HG03135 (cell line): ENCODE results near the gene NUMA1.

ENCODE experiments used
- ATAC-seq: cut with Tn5 transposase; IDR thresholded peaks from one replicate; pipeline ENCODE4 v1.9.1; 2021; ENCODE audit warnings: mild to moderate bottlenecking, moderate library complexity; ENCODE audit not compliant: unreplicated experiment

Gene NUMA1

DNA sequence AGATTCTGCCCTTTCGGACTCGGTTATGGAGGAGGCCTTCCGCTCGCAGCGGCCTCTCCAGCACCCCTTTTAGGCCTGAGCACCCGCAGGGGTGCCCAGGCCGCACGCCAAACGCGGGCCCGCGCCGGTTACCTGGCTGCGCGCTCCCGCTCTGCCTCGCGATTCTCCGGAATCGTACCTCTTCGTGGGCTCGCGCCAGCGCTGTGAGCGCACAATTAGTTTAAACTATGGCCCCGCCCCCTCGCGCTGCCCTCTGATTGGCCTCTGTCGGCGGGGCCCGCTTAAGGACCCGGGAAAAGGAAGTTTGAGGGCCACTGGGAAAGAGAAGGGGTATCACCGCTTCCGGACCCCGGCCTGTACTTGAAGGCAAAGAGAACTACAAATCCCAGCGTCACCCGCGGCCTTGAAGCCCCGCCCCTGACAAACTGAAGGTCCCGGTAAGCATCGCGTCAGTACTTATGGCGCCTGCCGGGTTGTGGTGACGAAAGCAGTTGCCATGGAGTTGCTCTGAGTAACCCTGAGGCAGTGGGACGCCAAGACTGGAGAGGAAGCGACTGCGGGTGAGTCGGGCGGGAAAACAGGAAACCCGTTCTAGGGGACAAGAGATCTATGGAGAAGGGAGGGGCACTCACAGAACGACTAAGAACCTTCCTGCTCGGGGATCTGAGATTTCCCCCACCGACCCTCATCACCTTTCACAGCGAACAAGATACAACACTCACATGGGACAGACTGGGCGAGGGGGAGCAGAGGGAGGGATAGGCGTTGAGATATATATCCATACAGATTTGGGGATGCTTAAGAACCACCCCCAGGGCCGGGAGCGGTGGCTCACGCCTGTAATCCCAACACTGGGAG is at the start of gene NUMA1, which contains the start of gene LRRC51:
Gene NUMA1 (minus strand): TSS at position 217 of the 858 bp plus-strand sequence. CDS start 44,599 bp downstream, outside the sequence.
Gene LRRC51 (plus strand): TSS at position 525 of the 858 bp plus-strand sequence. CDS start 8,234 bp downstream, outside the sequence.
- ATAC-seq: peak; percentile 94

- no peak for ATAC-seq
Observed at GRCh38 chr11:72129381-72129780, 49.0 kb upstream of the NUMA1 start.

DNA sequence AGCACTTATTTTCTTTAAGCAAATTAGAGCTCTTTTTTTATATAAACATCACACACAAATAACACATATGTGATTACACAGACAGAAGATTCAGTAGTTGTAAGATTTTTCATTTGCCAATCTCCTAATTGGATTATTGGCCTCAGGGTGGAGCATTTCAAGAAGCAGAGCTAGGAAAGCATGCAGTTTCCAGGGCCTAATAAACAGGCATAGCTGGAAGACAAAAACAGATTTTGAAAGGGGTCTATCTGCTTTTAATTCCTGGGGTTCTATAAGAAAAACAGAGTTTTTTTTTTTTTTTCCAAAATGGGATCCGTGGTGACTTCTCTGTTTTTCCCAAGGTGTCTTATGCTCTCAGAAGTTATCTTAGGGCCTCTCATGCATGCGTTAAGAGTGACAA is 47.6 kb upstream of the NUMA1 start:
- ATAC-seq: no peak

GRCh38 chr11:72125956-72126355 is 45.6 kb upstream of the NUMA1 start:
- ATAC-seq: no peak

GRCh38 chr11:72124046-72124445 is 43.7 kb upstream of the NUMA1 start:
- ATAC-seq: no peak

GRCh38 chr11:72123117-72123653 is 42.8 kb upstream of the NUMA1 start:
- no peak for ATAC-seq

- no peak for ATAC-seq
Observed at GRCh38 chr11:72122607-72123006, 42.3 kb upstream of the NUMA1 start.

- ATAC-seq: no peak
Observed at GRCh38 chr11:72120930-72121329, 40.6 kb upstream of the NUMA1 start.

DNA sequence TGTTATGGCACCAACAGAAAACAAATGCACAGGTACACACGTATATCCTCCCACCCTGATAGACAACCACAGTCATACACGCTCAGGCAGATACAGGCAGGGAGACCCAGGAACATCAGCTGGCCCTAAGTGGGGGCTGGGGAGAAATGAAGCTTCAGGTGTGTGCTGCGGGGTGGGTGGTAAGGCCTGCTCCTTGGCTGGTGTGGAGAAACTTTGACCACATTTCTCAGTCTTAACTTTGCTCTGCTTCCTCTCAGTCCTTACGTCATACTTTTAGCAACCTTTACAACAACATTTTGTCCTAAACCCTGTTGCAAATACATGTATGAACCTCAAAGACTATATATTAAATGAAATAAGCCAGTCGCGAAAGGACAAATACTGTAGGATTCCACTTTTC is 38.9 kb upstream of the NUMA1 start:
- no peak for ATAC-seq

DNA sequence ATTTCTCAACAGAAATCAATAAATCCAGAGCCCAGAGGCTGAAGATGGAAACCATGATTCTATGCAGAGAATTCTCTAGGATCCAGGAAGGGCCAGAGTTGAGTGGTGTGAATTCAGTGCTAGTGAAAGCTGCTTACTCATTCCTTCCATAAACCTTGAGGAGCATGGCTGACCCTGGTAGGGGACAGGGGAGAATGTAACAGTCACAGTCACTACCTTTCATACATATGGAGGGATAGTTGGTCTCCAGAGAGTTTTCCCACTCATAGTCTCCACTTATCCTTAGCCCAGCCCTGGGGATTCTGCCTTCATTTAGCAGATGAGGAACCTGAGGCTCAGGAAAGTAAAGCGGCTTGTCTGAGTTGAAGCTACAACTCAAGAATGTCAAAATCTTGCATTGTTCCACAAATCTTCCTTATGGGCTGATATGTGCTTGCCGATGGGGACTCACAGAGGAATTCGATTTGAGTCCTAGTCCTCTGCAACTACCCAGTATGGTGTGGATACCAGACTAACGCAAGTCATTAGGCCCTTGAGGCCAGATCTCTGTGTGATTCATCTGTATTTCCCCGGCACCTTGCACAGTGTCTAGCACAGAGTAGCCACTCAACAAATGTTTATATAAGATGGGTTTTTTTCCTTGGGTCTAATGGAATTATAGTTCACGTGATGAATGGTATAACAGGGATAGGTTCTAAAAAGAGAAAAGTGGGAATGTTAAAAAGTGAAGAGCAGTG is 35.8 kb upstream of the NUMA1 start:
- ATAC-seq: no peak

DNA sequence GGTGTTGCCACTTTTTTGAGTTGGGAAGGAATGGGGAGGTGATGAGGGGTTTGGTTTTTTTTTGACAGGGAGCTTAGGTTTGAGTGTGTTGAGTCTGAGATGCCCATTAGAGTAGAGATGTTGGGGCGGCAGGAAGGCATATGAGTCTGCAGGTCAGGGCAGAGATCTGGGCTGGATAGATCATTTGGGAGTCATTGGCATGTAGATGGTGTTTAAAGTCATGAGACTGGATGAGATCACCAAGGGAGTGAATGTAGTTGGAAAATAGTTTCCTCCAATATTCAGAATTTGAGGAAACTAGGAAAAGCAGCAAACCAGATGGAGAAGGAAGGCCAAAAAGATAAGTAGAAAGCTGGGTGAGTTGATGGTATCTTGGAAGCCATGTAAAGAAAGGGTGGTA is 34.2 kb upstream of the NUMA1 start:
- no peak for ATAC-seq

DNA sequence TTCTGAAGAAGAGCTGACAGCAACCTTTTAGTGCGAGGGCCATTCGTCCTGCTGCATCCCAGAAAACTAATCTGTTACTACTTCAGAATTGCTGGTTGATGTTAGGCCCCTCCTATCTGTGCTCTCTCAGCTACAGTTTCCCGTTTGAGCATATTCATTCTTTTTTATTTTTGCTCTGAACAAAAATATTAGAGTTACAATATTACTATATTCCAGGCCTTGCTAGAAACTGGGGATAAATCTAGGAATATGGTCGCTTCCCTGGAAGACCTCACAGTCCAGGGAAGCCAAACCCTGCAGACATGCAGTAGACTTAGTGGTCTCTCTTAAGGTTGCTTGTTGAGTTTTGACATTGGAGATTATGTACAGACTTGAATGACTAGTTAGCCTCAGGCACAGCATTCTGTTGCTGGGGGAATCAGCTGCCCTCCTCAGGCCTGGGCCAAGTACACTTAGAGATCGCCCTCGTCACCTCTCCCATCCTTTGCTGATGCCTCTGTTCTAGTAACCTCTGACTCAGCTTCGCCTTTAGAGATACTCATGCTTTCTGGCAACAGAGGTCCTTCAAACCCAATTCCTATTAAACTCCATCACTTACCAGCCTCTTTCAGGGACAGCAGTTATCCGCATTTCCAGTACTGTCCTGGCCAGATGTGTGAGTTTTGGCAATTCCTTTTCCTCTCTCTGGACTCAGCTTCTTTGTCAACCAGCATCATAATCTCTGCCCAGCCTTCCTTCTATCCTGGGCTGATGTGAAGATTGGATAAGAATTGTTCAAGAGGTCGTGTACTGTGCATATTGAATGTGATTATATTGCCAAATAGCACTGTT is 32.9 kb upstream of the NUMA1 start:
- no peak for ATAC-seq

- peak; percentile 89 for ATAC-seq
Observed at GRCh38 chr11:72112143-72112977, 32.0 kb upstream of the NUMA1 start, which contains the start of gene ANAPC15. Gene ANAPC15 (minus strand): TSS chr11:72112695. CDS start chr11:72111276, 1,419 bp downstream.

DNA sequence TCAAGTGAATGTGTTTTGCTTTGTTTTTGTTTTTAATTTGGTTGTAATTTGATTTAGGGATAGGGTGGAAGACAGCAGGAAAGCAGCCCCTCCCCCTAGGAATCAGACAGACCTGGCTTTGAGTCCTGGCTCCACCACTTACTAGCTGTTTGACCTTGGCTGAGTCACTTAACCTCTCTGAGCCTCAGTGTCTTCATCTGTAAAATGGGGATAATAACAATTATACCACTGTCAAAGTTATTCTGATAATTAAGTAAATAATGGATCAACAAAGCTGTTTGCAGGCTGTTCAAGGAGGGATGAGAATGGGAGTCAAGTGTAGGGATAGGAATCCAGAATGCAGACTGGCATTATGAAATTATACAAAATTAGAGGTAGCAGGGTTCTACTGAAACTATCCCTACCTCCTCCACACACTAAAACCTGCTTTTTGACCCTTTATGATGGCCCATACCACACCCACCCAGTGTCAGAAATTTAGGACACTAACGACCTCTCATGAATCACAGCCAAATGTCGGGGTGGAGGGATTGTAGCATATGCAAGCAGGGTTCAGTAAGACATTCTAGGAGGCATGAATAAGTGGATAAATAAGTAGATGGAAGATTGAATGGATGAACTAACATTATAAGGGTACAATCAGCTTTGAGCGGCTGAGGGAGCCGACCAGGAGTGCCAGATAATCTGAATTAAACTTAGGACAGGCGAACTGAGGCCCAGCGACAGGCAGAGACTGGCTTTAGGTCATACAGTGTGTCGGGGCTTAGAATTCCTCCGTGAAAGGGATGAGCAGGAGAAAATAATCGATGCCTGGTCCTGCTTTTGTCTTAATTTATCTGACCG is 31.2 kb upstream of the NUMA1 start:
- no peak for ATAC-seq

- ATAC-seq: no peak
Observed at GRCh38 chr11:72105888-72106287, 25.5 kb upstream of the NUMA1 start, which contains the start of gene TOMT. Gene TOMT (plus strand): TSS chr11:72105924. CDS start chr11:72105952, 28 bp downstream.

- ATAC-seq: no peak
Observed at GRCh38 chr11:72103754-72104167, 23.4 kb upstream of the NUMA1 start.

GRCh38 chr11:72102946-72103753 is 22.8 kb upstream of the NUMA1 start, which contains the start of gene LAMTOR1:
Gene LAMTOR1 (minus strand): TSS chr11:72103297. CDS start chr11:72103224, 73 bp downstream.
- peak; percentile 83 for ATAC-seq

DNA sequence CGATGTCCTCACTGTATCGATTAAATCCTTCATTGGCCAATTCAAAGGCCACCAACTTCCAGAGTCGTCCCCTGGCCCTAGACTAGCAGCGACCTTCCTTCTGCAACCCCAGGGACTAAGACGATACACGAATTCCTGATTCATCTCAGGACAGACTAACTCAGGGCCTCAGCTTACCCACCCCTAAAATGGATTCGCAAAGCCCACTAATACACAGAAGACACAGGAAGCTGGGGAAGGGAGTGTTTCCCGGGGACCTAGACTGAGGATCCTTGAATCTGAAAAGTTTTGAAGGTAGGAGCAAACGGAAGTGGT is 22.2 kb upstream of the NUMA1 start:
- ATAC-seq: peak; percentile 5
